HG02759 (cell line): ENCODE measurements around the gene CNOT6.
"Not testable (repeated sequence)": the region's sequence is repeated elsewhere in the genome, so short reads cannot be mapped to it uniquely, and the experiment has no call there.

Source experiments
- ATAC-seq: cut with Tn5 transposase; IDR thresholded peaks from one replicate; pipeline ENCODE4 v1.9.1; 2021; ENCODE audit warnings: mild to moderate bottlenecking, moderate library complexity; ENCODE audit not compliant: unreplicated experiment

The CNOT6 gene

DNA sequence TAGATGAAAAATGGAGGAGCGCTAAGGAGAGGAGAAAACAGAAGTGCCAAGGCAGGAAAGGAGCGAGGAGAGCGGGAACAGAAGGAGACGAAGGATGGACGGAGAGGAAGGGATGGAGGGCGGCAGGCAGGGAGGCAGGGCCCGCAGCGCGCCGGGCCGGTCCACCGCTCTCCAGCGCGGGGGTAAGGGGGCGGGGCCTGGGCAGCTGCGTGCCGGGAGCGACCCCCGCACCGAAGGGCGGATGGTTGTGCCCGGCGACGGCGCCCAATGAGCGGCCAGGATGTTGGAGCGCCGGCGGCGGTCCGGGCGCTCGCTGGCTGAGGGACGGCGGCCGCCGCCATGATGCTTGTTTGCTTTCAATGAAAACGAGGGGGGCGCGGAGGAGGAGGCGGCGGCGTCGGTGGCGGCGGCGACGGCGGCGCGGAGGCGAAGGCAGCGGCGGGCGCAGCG is at the start of gene CNOT6:
TSS of gene CNOT6 (plus strand) at position 320 of the 450 bp plus-strand sequence. CDS start 34,898 bp downstream, outside the sequence.
- ATAC-seq, result peak; percentile 92

DNA sequence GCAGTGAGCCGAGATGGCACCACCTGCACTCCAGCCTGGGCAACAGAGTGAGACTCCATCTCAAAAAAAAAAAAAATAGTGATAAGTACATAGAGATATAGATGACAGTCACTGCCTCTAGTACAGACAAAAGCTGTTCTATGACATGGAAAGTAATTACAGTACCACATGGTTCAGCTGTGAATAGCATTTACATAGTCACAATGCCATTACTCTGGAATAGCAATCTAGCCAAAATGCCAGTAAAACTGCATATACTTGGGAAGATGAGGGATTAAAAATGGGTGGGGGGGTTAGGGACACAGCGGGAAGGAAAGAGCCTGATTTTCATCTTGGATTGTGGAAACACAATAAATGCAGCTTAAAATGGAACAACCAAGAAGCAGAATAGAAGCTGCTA is 39.4 kb upstream of the CNOT6 start:
- no peak for ATAC-seq

DNA sequence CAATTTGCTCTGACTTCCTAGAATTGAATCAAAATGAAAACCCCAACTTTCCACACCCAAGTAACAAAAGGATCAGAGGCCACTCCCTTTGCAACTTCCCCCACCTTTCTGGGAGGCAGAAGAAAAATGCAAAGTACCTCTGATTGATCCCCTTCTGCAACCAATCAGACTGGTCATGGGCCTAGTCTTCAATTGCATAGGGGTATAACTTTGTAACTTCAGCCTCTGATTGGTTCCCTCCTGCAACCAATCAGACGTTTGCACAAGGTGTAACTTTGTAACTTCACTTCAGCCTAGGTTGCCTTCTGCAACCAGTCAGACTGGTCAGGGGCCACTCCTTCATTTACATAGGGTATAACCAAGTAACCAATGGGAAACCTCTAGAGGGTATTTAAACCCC is 38.3 kb upstream of the CNOT6 start:
- no peak for ATAC-seq

DNA sequence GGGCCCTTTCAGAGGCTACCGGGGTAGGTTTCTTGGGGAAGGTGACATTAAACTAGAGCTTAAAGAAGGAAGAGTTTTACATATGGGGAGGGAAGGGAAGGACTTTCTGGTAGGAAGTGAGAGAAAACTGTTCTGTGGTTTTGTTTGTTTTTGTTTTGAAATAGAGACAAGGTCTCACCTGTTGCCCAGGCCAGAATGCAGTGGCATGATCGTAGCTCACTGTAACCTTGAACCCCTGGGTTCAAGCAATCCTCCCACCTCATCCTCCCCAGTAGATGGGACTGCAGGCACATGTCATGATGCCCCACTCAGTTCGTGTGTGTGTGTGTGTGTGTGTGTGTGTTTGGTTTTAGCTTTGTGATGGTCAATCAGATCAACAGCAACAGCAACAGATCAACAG is 37.4 kb upstream of the CNOT6 start:
- no peak for ATAC-seq

DNA sequence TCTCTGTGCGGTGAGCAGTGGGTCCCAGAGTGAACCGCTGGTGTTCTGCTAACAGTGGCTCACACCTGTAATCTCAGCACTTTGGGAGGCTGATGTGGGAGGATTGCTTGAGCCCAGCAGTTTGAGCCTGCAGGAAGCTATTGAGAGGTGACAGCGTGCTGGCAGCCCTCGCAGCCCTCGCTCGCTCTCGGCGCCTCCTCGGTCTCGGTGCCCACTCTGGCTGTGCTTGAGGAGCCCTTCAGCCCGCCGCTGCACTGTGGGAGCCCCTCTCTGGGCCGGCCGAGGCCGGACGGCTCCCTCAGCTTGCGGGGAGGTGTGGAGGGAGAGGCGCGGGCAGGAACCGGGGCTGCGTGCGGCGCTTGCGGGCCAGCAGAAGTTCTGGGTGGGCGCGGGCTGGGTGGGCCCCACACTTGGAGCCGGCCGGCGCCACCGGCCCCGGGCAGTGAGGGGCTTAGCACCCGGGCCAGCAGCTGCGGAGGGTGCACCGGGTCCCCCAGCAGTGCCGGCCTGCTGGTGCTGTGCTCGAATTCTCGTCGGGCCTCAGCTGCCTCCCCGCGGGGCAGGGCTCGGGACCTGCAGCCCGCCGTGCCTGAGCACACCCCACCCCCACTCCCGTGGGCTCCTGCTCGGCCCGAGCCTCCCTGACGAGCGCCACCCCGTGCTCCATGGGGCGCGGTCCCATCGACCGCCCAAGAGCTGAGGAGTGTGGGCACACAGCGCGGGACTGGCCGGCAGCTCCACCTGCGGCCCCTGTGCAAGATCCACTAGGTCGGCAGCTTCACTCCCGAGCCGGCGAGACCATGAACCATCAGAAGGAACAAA is 35.1 kb upstream of the CNOT6 start:
- ATAC-seq, result not testable (repeated sequence)

DNA sequence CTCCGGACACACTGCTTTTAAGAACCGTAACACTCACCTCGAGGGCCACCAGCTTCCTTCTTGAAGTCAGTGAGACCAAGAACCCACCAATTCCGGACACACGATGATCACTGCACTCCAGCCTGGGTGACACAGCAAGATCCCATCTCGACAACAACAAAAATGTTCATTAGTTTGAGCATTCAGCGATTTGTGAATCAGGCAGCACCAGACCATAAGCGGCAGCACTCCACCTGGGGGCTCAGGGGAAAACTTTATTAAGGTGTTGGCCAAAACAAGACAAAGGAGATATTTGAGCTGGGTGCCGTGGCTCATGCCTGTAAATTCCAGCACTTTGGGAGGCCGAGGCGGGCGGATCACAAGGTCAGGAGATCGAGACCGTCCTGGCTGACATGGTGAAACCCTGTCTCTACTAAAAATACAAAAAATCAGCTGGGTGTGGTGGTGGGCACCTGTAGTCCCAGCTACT is 34.5 kb upstream of the CNOT6 start:
- not testable (repeated sequence) for ATAC-seq

DNA sequence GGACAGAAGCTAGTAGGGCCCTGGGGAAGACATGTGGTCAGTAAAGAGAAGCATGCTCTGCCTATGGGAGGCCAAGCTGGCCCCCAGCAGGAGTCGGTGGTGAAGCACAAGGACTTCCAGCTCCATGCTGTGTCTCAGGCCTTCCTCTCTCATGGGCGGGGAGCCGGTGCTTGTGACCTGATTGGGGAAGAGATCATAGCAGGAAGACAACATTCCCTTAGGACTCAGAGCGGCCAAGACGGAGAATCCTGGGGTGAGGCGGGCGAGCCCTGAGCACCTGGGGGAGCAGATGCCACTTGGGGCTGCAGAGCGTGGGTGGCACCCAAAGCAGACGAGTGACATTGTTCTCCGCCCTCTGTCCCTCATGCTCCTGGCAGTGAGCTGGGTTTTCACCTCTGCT is 33.3 kb upstream of the CNOT6 start:
- ATAC-seq, result no peak

DNA sequence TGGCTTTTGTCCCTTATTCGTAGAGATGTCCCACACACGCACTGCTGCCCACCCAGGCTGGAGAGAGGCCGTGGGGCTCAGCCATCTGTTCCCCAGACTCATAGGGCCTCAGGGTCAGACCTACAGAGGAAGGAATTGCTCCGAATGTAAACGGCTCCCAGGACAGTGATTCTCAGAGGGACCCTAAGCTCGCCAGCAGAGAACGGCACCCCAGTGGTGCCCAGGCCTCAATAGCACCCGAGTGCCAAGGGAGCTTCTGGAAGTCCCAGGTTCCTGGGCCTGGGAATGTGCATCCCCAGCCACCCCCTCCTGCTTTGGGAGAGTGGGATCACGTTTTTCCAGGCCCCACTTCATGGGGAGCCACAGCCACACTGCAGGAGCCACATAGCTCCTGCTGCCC is 32.9 kb upstream of the CNOT6 start:
- no peak for ATAC-seq

DNA sequence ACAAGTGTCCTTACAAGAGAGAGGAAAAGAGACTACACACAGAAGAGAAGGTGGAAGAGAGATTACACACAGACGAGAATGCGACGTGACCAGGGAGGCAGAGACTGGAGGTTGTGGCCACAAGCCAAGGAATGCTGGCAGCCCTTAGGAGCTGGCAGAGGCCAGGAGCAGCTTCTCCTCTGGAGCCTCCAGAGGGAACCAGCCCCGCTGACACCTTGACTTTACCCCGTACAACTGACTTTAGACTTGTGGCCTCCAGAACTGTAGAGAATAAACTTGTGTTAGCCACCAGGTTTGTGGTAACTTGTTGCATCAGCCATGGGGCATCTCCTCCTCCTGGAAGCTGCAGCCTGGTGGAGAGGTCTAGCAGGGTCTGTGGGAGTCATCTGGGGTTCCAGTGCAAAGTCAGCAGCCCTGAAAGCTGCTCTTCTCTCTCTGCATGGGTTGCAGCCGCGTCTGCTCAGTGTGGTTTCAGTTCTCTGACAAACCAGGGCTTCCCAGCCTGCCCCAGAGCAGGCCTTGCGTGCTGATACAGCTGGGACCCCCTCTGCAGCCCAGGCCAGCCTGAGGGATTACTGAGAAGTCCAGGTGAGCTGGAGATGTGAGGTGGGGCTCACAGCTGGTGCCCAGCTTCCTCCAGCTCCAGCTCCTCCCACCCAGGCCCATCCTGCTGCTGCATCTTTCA is 30.8 kb upstream of the CNOT6 start:
- ATAC-seq, result no peak

DNA sequence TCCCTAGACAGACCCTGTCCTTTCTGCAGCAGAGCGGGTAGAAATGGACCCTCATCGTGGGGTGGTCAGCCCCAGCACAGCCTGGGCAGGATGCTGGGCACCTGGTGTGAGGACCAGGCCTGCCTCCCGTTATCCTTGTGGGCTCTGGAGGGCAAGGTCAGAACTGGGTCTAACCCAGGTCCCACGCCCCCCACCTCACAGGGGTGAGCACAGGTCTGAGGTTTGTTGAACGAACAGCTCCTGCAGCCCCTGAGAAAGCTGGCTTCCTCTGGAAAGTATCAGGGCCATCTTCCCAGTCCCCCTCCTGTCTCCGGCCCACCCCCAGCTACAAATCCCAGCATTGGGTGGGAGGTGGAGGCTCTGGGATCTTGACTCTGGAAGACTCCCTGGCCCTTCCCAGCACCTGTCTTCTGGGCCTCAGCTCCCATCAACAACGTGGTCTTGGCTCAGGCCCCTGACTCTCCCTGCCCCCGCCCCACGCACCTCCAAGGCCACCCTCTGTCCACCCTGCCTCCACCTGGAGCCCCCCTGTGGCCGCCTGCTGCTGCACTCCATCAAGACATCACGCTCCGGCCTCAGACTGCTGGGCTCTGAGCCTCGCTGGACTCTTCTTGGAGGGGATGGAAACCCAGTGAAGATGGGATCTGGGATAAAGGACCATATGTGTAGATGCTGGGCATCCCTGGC is 30.1 kb upstream of the CNOT6 start:
- no peak for ATAC-seq

DNA sequence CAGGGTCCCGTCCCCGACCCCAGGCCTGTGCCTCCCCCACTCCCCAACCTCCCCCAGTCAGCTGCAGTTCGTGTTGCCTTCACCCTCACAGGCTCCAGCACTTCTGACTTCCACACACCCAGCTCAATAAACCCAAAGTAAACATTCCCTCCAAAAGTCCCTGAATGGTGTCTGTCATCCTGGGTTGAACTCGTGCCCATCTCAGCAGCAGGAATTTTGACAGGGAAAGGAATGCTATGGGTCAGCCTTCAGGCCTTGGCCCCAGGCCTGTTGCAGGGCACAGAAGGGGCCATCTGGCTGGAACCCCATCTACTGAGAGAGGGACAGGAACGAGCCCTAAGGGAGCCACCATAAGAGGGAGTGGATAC is 29.6 kb upstream of the CNOT6 start:
- ATAC-seq, result no peak

DNA sequence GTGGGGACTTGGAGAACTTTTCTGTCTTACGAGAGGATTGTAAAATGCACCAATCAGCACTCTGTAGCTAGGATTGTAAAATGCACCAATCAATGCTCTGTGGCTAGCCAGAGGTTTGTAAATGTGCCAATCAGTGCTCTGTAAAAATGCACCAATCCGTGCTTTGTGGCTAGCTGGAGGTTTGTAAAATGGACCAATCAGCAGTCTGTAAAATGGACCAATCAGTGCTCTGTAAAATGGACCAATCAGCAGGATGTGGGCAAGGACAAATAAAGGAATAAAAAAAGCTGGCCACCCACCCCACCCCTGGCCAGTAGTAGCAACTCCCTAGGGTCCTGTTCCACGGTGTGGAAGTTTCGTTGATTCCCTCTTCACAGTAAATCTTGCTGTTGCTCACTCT is 29.1 kb upstream of the CNOT6 start:
- not testable (repeated sequence) for ATAC-seq

DNA sequence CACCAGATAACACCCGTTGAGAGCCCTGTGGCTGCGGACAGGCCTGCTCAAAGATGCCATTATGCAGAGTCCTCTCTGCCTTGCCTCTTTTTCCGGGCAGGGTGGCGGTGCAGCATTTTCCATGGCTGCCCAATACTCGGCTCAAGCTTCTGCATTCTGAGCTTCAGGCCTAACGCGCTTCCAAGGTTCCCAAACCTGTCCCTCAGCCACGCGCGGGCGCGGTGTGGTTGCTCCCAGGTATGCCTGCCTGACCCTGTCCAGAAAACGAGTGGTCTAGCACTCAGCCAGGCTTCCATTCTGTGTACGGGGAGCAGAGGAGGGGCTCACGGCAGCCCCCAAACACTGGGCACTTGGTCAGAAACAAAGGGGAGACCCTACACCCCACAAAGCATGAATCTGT is 27.9 kb upstream of the CNOT6 start:
- no peak for ATAC-seq

DNA sequence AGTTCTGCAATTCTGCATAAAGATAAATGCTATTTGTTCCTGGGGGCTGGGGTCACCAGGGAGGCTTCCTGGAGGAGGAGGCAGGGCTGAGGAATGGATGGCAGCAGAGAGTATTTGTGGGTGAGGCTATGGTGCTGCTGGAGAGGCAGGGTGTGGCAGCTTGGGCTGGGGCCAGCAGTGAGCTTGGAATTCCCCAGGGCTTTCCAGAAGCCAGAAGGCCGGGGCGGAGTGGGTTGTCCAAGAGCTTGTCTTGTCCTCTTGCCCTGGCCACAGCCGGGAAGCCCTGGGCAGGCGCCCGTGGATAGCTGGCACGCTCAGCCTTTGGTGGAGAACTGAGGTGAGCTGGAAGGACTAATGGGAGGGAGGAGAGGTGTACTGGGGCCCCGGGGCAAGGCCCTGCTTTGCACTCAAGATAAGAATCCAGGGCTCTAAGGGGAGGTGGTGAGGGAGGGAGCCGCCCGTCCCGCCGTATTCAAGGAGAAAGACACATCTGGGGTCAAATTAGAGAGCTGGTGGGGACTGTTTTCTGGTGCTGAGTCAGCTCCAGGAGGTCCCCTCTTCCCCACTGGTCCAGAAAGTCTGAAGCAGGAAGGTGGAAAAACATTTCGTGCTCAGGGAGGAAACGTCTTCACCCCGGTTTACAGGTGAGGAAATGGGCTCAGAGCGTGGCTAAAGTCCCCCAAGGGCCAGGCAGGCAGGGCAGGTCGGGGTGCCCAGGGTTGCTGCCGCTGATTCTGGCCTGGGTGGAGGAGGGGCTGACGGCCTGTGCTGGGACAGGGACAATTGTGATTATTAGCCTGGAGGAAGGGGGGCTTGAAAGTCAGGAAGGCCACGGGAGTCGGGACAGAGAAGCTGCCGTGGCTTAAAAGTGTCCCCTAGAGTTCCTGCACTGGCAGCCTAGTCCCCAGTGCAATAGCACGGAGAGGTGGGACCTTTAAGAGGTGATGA is 26.9 kb upstream of the CNOT6 start:
- ATAC-seq, result no peak

DNA sequence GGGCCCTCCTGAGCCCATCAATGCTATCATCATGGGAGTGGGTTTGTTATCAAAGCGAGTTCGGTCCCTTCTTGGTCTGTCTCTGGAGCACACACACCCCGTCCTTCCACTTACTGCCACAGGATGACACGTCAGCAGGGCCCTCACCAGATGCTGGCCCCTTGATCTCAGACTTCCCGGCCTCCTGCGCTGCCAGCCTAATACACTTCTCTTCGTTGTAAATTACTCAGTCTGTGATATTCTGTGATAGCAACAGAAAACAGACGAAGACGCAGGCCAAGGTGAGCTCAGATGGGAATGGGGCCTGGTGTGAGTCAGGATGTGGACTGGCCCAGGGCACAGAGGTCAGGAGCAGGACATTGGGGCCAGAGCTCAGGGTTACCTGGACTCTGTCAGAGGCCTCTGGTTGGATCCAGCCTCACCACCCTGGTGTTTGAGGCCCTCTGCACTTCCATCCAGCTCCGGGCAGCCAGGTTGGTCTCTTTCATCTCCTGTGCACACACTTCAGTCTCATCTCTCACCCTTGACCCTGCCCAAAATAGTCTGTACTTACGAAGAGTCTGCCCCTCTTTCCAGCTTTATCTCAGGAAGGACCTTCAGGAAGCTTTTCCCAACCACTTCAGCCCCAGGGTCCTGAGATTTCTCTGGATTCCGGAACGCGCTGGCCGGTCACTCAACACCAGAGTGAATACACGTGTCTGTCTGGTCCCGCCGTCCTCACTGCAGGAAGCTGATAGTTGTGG is 26.0 kb upstream of the CNOT6 start:
- no peak for ATAC-seq

DNA sequence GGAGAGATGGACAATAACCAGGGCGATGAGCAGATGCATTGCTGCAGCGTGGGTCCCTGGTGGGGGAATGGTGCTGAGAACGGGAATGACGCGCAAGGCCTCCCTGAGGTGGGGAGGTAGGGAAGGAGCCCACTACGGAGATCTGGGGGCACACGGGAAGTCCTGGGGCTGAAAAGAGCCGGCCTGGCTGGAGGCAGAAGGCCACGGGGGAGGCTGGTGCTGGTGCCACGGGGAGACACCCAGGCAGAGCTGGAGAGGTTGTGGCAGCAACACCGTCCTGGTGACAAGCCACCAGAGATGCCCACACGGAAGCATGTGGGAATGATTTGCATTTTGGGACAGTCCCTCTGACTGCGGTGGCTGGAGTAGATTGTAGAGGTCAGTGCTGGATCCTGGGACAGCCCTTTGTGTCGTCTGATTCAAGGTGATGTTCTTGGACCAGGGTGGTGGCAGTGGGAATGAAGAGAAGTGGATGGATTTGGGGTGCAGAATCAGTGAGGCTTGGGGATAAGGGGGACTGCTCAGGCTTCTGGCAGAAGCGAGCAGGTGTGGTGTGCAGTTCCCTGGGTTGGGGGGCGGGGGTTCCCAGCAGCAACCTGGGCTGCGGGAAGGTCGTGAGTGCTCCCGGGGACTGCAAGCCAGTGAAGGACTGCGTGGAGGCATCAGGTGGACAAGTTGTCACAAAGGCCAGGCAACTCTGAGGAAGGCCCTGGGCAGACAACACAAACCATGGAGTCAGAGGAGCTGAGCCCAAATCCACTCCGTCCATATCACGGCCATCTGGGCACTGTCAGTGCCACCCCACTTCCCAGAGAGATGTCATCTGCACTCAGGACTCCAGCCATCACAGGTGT is 25.2 kb upstream of the CNOT6 start:
- no peak for ATAC-seq

DNA sequence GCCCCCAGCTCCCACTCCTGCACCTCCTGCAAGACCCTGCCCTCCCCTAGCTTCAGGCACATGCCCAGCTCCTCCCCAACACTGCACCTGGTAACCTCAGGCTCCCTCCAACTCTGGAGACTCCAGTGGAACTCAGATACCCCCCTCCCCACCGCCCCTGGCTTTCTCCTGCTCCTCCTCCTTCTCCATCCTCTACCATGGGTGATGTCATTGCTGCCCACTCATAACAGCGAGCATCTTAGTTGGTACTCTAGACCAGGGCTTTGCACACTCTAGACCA is 24.7 kb upstream of the CNOT6 start:
- ATAC-seq, result no peak

DNA sequence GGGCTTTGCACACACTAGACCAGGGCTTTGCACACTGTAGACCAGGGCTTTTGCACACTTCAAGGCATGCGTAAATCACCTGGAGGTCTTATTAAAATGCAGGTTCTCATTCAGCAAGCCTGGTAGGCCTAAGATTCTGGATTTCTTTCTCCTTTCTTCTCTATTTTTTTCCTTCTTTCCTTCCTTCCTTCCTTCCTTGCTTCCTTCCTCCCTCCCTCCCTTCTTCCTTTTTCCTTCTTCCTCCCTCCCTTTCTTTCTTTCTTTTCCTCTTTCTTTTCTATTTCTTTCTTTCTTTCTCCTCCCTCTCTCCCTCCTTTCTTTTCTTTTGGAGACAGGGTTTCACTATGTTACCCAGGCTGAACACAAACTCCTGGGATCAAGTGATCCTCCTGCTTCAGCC is 24.3 kb upstream of the CNOT6 start:
- no peak for ATAC-seq

DNA sequence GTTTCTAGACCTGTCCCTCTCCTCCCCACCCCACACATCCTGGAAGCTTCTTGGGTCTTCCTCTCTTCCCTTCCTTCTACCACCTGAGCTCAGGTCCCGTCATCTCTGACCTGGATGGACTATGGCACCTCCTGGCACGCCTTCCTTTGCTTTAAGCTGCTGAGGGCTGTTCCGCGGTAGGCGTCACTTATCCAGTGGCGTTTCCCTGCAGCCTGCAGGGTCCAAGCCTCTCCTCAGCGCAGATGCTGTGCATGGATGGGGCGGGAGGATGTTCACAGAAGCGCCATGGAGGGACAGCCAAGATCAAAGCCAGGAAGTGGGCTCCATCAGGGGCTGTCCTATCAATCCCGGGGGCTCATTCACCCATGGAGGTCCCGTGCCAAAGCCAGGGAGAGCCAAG is 23.8 kb upstream of the CNOT6 start:
- ATAC-seq, result no peak
